ENCODE measurements around the gene CARD10. TPM values are rescaled to one million over a fixed set of nuclear protein-coding genes. Genes with fewer than 3 reads are reported as not detected.

CARD10 gene
- total and polyA plus RNA-seq, 2 of the 13 experiments (the other 11 are each of a cell fraction or from before 2014, with no cell fraction given): 35.2 to 55.8 TPM

GRCh38 chr22:37566903-37567798, 47.9 kb upstream of the CARD10 start (continued):
- TF ChIP-seq ZNF709 (CRISPR knock-in tag; IDR thresholded peaks at IDR 0.05) (no peak), HIC2 (CRISPR knock-in tag; IDR thresholded peaks at IDR 0.05; ENCODE audit: low read depth) (no peak), SAFB2 (CRISPR knock-in tag; IDR thresholded peaks at IDR 0.05; ENCODE audit: borderline replicate concordance, low read depth) (no peak), DMAP1 (CRISPR knock-in tag; IDR thresholded peaks at IDR 0.05) (0 out of 2 replicates have a peak, but pooled peaks have one; percentile 28), ZNF30 (CRISPR knock-in tag; IDR thresholded peaks at IDR 0.05) (no peak), KDM2A (CRISPR knock-in tag; IDR thresholded peaks at IDR 0.05; ENCODE audit: borderline replicate concordance, low read depth) (peak; percentile 67; the same call in 1 of the 2 replicates), SIN3A (IDR thresholded peaks at IDR 0.05; ENCODE audit: borderline replicate concordance, low read depth, low read length) (no peak), MYPOP (CRISPR knock-in tag; IDR thresholded peaks at IDR 0.05) (0 out of 2 replicates have a peak, but pooled peaks have one; percentile 32), ZNF383 (CRISPR knock-in tag; IDR thresholded peaks at IDR 0.05; ENCODE audit: borderline replicate concordance) (no peak), ZFX (CRISPR knock-in tag; IDR thresholded peaks at IDR 0.05; ENCODE audit: low read depth) (peak; percentile 36; the same call in 1 of the 2 replicates), ZNF678 (CRISPR knock-in tag; IDR thresholded peaks at IDR 0.05) (no peak), ZBTB7A (CRISPR knock-in tag; IDR thresholded peaks at IDR 0.05) (no peak), AGO1 (IDR thresholded peaks at IDR 0.05; ENCODE audit: low read depth, low read length, poor library complexity, severe bottlenecking) (no peak), CENPT (CRISPR knock-in tag; IDR thresholded peaks at IDR 0.05; ENCODE audit: low read depth) (no peak), RFX3 (CRISPR knock-in tag; IDR thresholded peaks at IDR 0.05) (no peak), ATF7 (IDR thresholded peaks at IDR 0.05) (no peak), ATF7 (CRISPR knock-in tag; IDR thresholded peaks at IDR 0.05) (peak; percentile 43; the same call in 1 of the 2 replicates), ZNF441 (CRISPR knock-in tag; IDR thresholded peaks at IDR 0.05; ENCODE audit: borderline replicate concordance) (no peak), ZNF792 (CRISPR knock-in tag; IDR thresholded peaks at IDR 0.05) (no peak), RFX1 (IDR thresholded peaks at IDR 0.05) (no peak), POLR2AphosphoS5 (IDR thresholded peaks at IDR 0.05; ENCODE audit: low read depth, low read length) (no peak; the same call in 1 of the 2 replicates), ZFY (CRISPR knock-in tag; IDR thresholded peaks at IDR 0.05) (no peak; the same call in 1 of the 2 replicates), ZNF776 (CRISPR knock-in tag; IDR thresholded peaks at IDR 0.05) (no peak), FOXK2 (IDR thresholded peaks at IDR 0.05) (no peak), YEATS4 (CRISPR knock-in tag; IDR thresholded peaks at IDR 0.05; ENCODE audit: borderline replicate concordance) (no peak), MNT (IDR thresholded peaks at IDR 0.05) (no peak), ZNF782 (CRISPR knock-in tag; IDR thresholded peaks at IDR 0.05; ENCODE audit: borderline replicate concordance) (no peak; the same call in 1 of the 2 replicates), SATB2 (CRISPR knock-in tag; IDR thresholded peaks at IDR 0.05) (no peak)

Measured in HepG2 (cell line).